Panc1 (cell line): ENCODE results near the gene C2CD2. TPM values are rescaled to one million over a fixed set of nuclear protein-coding genes. Genes with fewer than 3 reads are reported as not detected.

ENCODE experiments used
- ATAC-seq: fragments of 200-7000 bp; cut with Tn5 transposase; 2 replicates; pipeline ENCODE4 v1.9.1; 2020; ENCODE audit warnings: mild to moderate bottlenecking, moderate library complexity
- BruUV-seq: library from RNA; stranded (reverse); fragments of 400-500 nt; replicated peaks from 2 replicates; lab custom pipeline; 2021; lab: Mats Ljungman, UMichigan
- CTCF ChIA-PET: fragments of 300-600 bp; sonication (Branson Sonifier 250); formaldehyde crosslinking; loops from one replicate; lab custom pipeline; 2022; ENCODE audit warnings: antibody characterized with exemption; lab: Charles Lee
- POLR2A ChIA-PET: fragments of 300-600 bp; sonication (Branson Sonifier 250); formaldehyde crosslinking; loops from one replicate; lab custom pipeline; 2022; ENCODE audit warnings: antibody characterized with exemption; lab: Charles Lee
- DNase-seq: peaks from one replicate; pipeline ENCODE4 v3.0.0-alpha.2; 2010; ENCODE audit warnings: low read depth, low spot score
- H3K27ac ChIP-seq: 2 replicates; pipeline ENCODE4 v1.5.1; 2011; ENCODE audit warnings: mild to moderate bottlenecking, low read length, inconsistent platforms
- H3K27me3 ChIP-seq: fragments of 200-500 bp; sonication (Bioruptor generic); 2 replicates; pipeline ENCODE4 v1.6.0; 2014; ENCODE audit warnings: low read length, inconsistent platforms; ENCODE audit not compliant: control insufficient read depth, insufficient read depth
- H3K36me3 ChIP-seq: fragments of 200-500 bp; sonication (Bioruptor generic); 2 replicates; pipeline ENCODE4 v1.5.1; 2014; ENCODE audit warnings: inconsistent platforms, mild to moderate bottlenecking, low read length, moderate library complexity; ENCODE audit not compliant: control insufficient read depth, insufficient read depth
- H3K4me1 ChIP-seq: 2 replicates; pipeline ENCODE4 v1.5.1; 2011; ENCODE audit warnings: inconsistent platforms, mild to moderate bottlenecking, low read length, moderate library complexity; ENCODE audit not compliant: control insufficient read depth, insufficient read depth
- H3K4me3 ChIP-seq, 2 experiments: 2 replicates each; pipeline ENCODE4 v1.5.1; 2011 to 2012; ENCODE audit warnings: low read depth in 2 of 2, low read length in 2 of 2, mild to moderate bottlenecking in 2 of 2, inconsistent platforms in 1 of 2, moderate library complexity in 1 of 2
- H3K9me3 ChIP-seq: fragments of 200-500 bp; sonication (Bioruptor generic); 2 replicates; pipeline ENCODE4 v1.5.1; 2014; ENCODE audit warnings: low read depth, mild to moderate bottlenecking, inconsistent platforms, low read length, moderate library complexity; ENCODE audit not compliant: control insufficient read depth, insufficient read depth
- POLR2AphosphoS5 ChIP-seq: IDR thresholded peaks from 2 replicates; pipeline ENCODE4 v1.6.1; 2012; ENCODE audit warnings: mild to moderate bottlenecking, low read depth, low read length, moderate library complexity
- SIN3A ChIP-seq: IDR thresholded peaks from 2 replicates; pipeline ENCODE4 v1.6.1; 2012; ENCODE audit warnings: low read depth, mild to moderate bottlenecking, low read length, moderate library complexity, borderline replicate concordance; ENCODE audit not compliant: insufficient read depth
- TCF7L2 ChIP-seq: IDR thresholded peaks from 2 replicates; pipeline ENCODE4 v1.6.1; 2011; ENCODE audit warnings: mild to moderate bottlenecking, low read depth, low read length, inconsistent platforms
- in situ Hi-C: cut with HindIII; loops from 2 replicates; pipeline ENCODE4 v1.10.0; 2016; ENCODE audit warnings: low sequenced_read_pairs, low pct_unique_long_range_greater_than_20kb
- intact Hi-C: fragments of 100-400 bp; cut with micrococcal nuclease; formaldehyde crosslinking; loops from one replicate; pipeline ENCODE4 v1.10.0; 2022; ENCODE audit not compliant: unreplicated experiment
- total RNA-seq: library from RNA; stranded (reverse); gene quantifications from one replicate; pipeline ENCODE4 v1.2.1, GENCODE V29; 2021; ENCODE audit not compliant: unreplicated experiment
- TF ChIP-seq, protein P1 (sequence below), 2 experiments: IDR thresholded peaks; 2 replicates each; pipeline ENCODE4 v1.6.1; 2011 to 2012; ENCODE audit warnings: low read depth in 2 of 2, control low read depth in 1 of 2, low read length in 1 of 2, mild to moderate bottlenecking in 1 of 2, moderate library complexity in 1 of 2; ENCODE audit not compliant: insufficient read depth in 1 of 2
- TF ChIP-seq, protein P2 (sequence below): fragments of 450-650 bp; IDR thresholded peaks from 2 replicates; pipeline ENCODE4 v1.5.1; 2017; ENCODE audit warnings: mild to moderate bottlenecking

The C2CD2 gene
- total RNA-seq, 1 experiment from 2014 or later: 14.0 TPM

DNA sequence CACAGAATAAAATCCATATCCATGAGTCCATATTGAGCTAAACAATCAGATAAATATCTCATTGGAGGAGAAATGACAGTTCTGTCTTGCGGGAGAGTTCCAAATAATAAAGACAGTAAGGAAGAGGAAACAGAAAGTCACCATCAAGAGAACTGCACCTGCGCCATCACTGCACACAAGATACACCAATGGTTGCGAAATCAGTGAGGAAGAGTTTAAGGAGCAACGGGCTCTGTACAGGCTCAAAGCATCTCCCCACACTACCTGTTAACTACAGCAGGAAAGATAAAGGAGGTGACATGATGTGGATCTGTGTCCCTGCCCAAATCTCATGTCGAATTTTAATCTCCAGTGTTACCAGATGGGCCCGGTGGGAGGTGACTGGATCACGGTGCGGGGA, 7.8 kb downstream of the C2CD2 start:
- ChIA-PET POLR2A (no interaction called here), CTCF (no interaction called here)
- H3K9me3 ChIP-seq: no peaks in the 10 kb centered on the region
- ATAC-seq (no peak), DNase-seq (no peak)
- intact Hi-C loops (no loop called here), in situ Hi-C loops (no loop called here)
- peaks cover 5% of the 10 kb centered on the region; the same call in 1 of the 2 replicates for H3K4me1 ChIP-seq
- H3K27ac ChIP-seq: no peak overlapping the region
- H3K36me3 ChIP-seq: no peaks in the 10 kb centered on the region
- BruUV-seq: no TSS peak
- TF ChIP-seq TCF7L2 (no peak), POLR2AphosphoS5 (no peak), SIN3A (no peak)
- TF ChIP-seq, protein P1, sequence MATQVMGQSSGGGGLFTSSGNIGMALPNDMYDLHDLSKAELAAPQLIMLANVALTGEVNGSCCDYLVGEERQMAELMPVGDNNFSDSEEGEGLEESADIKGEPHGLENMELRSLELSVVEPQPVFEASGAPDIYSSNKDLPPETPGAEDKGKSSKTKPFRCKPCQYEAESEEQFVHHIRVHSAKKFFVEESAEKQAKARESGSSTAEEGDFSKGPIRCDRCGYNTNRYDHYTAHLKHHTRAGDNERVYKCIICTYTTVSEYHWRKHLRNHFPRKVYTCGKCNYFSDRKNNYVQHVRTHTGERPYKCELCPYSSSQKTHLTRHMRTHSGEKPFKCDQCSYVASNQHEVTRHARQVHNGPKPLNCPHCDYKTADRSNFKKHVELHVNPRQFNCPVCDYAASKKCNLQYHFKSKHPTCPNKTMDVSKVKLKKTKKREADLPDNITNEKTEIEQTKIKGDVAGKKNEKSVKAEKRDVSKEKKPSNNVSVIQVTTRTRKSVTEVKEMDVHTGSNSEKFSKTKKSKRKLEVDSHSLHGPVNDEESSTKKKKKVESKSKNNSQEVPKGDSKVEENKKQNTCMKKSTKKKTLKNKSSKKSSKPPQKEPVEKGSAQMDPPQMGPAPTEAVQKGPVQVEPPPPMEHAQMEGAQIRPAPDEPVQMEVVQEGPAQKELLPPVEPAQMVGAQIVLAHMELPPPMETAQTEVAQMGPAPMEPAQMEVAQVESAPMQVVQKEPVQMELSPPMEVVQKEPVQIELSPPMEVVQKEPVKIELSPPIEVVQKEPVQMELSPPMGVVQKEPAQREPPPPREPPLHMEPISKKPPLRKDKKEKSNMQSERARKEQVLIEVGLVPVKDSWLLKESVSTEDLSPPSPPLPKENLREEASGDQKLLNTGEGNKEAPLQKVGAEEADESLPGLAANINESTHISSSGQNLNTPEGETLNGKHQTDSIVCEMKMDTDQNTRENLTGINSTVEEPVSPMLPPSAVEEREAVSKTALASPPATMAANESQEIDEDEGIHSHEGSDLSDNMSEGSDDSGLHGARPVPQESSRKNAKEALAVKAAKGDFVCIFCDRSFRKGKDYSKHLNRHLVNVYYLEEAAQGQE (IDR thresholded peaks at IDR 0.05; ENCODE audit: insufficient read depth in 1 of 2, low read depth in 2 of 2, low read length in 1 of 2): no peak
- TF ChIP-seq, protein P2, sequence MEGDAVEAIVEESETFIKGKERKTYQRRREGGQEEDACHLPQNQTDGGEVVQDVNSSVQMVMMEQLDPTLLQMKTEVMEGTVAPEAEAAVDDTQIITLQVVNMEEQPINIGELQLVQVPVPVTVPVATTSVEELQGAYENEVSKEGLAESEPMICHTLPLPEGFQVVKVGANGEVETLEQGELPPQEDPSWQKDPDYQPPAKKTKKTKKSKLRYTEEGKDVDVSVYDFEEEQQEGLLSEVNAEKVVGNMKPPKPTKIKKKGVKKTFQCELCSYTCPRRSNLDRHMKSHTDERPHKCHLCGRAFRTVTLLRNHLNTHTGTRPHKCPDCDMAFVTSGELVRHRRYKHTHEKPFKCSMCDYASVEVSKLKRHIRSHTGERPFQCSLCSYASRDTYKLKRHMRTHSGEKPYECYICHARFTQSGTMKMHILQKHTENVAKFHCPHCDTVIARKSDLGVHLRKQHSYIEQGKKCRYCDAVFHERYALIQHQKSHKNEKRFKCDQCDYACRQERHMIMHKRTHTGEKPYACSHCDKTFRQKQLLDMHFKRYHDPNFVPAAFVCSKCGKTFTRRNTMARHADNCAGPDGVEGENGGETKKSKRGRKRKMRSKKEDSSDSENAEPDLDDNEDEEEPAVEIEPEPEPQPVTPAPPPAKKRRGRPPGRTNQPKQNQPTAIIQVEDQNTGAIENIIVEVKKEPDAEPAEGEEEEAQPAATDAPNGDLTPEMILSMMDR: no peak
- H3K27me3 ChIP-seq: no peaks in the 10 kb centered on the region
- no peak overlapping the region for H3K4me3 ChIP-seq

DNA sequence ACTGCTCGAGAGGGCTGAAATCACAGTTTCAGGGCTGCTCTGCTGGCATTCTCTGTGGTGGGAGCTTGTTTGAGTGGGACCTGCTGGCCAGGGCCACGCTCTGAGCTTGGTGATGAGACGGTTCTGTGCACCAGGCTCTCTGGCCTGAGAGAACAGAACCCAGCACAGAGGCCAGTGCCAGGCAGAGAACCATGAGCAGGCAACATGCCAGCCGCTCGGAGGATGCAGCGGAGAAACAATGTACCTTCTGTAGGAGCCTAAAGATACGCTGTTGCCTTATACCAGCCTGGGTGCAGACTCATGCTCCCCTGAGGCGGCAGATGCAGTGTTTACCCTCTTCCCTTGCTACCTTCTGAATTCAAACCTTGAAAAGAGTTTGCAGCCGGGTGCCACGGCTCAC, 10.0 kb downstream of the C2CD2 start:
- DNase-seq (no peak), ATAC-seq (no peak)
- TF ChIP-seq, protein P1 (IDR thresholded peaks at IDR 0.05; ENCODE audit: insufficient read depth in 1 of 2, low read depth in 2 of 2, low read length in 1 of 2): no peak
- TF ChIP-seq SIN3A (no peak), POLR2AphosphoS5 (no peak), TCF7L2 (no peak)
- TF ChIP-seq, protein P2: no peak
- Histone ChIP-seq H3K9me3 (no peaks in the 10 kb centered on the region), H3K27me3 (no peaks in the 10 kb centered on the region), H3K4me3 (no peak overlapping the region), H3K4me1 (peaks cover 5% of the 10 kb centered on the region; the same call in 1 of the 2 replicates), H3K36me3 (no peaks in the 10 kb centered on the region), H3K27ac (no peak overlapping the region)
- in situ Hi-C loops (no loop called here), intact Hi-C loops (no loop called here)
- ChIA-PET CTCF (no interaction called here), POLR2A (interaction anchor here (0.6 kb wide), 1 partner anchor 17 kb away, joined by 14 read pairs; no protein-coding TSS in a partner anchor)
- BruUV-seq: no TSS peak
